ENCODE results near the gene PDE3A.
"Not testable (repeated sequence)": the region's sequence is repeated elsewhere in the genome, so short reads cannot be mapped to it uniquely, and the experiment has no call there.

The PDE3A gene

DNA sequence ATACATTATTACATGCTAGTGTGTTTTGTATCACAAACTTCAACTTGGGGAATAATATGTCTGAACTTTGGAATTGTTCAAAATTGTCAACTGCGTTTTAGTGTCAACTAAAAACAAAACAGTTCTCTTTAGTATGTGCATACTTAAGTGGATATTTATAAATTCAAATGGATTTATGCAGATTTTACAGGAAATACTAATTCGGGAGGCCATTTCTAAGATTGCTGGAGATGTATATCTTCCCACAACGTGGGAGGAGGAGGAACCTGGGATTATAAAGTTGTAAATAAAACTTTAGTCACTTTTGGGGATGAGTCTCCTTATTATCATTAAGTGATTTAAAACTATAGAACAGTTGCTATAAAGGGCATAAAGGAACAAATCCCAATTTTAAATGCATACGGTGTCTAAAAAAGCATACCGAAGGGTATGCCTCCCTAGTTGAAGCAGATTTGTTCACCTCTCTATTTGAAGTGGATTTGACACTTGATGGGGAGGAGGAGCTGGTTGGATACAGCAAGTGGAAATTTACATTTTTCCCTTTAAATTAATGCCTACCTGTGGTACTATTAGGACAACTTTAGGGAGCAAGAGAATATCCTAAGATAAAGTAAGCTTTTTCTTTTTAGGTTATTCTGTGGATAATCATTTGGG, 2.7 kb downstream of the PDE3A start:
- in situ Hi-C loops (cut with MboI; ENCODE audit: low pct_unique_long_range_greater_than_20kb, low sequenced_read_pairs): no loop called here
- no peak for DNase-seq

DNA sequence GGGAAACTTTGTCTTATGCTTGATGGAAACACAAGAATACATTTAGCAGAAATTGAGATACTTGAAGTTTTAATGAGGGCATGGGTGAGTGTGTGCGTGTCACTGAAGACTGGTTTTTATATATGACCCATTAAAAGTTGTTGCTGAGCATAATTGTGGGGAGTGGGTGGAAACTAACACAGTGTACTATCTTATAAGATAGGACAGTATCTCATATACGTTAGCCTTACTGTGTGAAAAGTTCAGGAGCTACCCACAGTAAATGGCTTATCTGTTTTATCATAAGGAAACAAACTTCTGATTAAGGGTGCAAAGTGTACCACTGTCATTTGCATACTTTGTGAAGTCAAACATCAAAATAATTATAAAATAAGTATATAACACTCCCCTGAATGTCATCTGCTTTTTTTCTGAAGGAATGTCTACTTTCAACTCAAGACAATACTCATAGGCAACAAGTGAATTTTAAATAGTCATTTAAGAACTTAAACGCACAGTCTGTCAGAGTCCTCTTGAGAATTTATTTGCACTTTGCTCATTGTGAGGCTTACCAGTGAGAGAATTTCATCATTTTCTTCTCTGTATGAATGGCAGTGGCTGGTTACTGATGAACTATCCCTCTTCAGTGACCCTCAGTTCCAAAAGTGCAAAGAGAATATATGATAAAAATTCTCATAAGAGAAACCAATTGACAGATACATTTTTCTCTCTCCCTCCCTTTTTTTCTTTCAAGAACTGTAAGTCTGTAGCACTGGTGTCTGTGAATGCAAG, 4.2 kb downstream of the PDE3A start:
- in situ Hi-C loops (cut with MboI; ENCODE audit: low pct_unique_long_range_greater_than_20kb, low sequenced_read_pairs): no loop called here
- no peak for DNase-seq

GRCh38 chr12:20374795-20375194, 6.5 kb downstream of the PDE3A start:
- in situ Hi-C loops (cut with MboI; ENCODE audit: low pct_unique_long_range_greater_than_20kb, low sequenced_read_pairs): loop anchor here (25.0 kb wide), 1 partner anchor 637 kb away; no protein-coding TSS in a partner anchor
- DNase-seq: no peak

DNA sequence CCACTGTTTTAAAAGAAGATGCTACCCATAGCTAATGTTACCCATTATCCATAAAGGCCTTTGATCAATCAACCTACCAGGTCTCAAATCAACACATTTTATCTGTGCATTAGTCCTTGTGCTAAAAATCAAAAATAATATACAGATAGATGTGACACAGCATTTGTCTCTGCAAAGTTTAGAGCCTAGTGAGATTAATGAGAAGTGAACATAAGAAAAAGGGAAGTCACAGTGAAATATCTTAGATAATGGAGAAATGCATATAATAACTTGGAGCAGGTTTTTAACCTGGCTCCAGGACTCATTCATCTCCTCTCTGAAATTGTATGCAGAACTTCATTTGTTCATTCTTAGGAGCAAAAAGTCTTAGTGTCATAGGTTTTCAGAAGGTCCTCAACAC, 7.2 kb downstream of the PDE3A start:
- DNase-seq: no peak
- in situ Hi-C loops (cut with MboI; ENCODE audit: low pct_unique_long_range_greater_than_20kb, low sequenced_read_pairs): loop anchor here (25.0 kb wide), 1 partner anchor 638 kb away; no protein-coding TSS in a partner anchor

DNA sequence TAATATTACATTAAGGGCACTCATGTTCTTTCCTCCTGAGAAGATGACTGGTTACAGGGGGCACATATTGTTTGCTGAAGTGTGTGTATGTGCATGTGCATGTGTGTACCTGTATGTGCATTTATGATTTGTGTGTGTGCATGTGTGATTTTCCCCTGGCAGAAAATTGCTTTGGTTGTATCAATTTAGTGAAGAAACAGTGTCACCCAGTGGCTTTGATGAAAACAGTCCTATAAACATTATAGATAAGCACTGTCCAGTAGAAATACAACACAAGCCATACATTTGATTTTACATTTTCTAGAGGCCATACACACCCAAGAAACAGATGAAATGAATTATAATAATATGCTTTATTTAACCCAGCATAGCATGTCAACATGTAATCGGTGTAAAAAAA, 8.6 kb downstream of the PDE3A start:
- peak; percentile 49 for DNase-seq
- in situ Hi-C loops (cut with MboI; ENCODE audit: low pct_unique_long_range_greater_than_20kb, low sequenced_read_pairs): loop anchor here (25.0 kb wide), 1 partner anchor 640 kb away; no protein-coding TSS in a partner anchor

- DNase-seq: no peak
- in situ Hi-C loops (cut with MboI; ENCODE audit: low pct_unique_long_range_greater_than_20kb, low sequenced_read_pairs): loop anchor here (25.0 kb wide), 1 partner anchor 640 kb away; no protein-coding TSS in a partner anchor
Measured at GRCh38 chr12:20377750-20378149, 9.4 kb downstream of the PDE3A start.

DNA sequence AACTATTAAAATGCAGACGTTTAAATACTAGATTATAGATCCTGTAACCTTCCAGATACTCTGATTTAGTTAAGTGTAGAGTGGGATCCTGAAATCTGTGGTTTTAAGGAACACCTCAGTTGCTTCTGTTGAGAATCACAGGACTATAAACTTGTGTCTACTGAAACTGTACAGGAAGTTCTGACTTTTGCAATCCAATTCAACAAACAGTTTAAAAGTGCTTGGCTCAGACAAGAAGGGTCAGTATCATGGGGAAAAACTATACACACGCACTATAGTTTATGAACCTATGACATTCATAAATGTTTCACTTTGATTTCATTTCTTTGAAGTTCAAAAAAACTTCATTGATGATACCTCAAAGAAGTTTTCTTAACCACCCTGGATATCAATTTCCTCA, 13.8 kb downstream of the PDE3A start:
- in situ Hi-C loops (cut with MboI; ENCODE audit: low pct_unique_long_range_greater_than_20kb, low sequenced_read_pairs): loop anchor here (25.0 kb wide), 1 partner anchor 645 kb away; no protein-coding TSS in a partner anchor

DNA sequence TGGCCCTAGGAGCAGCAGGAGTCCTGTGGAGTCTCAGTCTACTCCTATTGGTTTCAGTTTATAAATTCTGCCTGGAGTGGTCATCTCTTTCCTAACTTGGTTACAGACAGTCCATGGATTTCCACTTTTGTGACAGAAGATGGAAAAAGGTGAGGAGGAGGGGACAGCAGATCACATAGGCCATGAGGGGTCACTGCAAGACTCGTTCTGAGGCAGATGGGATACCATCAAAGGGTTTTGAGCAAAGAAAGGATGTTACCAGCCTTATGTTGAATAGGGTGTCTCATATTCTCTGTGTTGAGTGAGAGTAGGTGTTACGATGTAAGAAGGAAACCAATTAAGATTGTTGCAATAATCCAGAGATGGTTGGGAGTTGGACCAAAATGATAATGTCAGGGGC, 15.3 kb downstream of the PDE3A start:
- DNase-seq: no peak
- in situ Hi-C loops (cut with MboI; ENCODE audit: low pct_unique_long_range_greater_than_20kb, low sequenced_read_pairs): loop anchor here (25.0 kb wide), 1 partner anchor 646 kb away; no protein-coding TSS in a partner anchor

More for the DNA sequence above, 13.8 kb downstream of the PDE3A start:
- no peak for DNase-seq

DNA sequence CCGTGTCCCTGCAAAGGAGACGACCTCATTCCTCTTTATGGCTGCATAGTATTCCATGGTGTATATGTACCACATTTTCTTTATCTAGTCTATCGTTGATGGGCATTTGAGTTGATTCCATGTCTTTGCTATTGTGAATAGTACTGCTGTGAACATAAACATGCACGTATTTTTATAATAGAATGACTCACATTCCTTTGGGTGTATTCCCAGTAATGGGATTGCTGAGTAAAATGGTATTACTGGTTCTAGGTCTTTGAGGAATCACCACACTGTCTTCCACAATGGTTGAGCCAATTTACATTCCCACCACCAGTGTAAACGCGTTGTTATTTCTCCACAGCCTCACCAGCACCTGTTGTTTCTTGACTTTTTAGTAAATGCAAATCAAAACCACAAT, 16.5 kb downstream of the PDE3A start:
- in situ Hi-C loops (cut with MboI; ENCODE audit: low pct_unique_long_range_greater_than_20kb, low sequenced_read_pairs): loop anchor here (25.0 kb wide), 1 partner anchor 648 kb away; no protein-coding TSS in a partner anchor
- DNase-seq: not testable (repeated sequence)

- in situ Hi-C loops (cut with MboI; ENCODE audit: low pct_unique_long_range_greater_than_20kb, low sequenced_read_pairs): loop anchor here (25.0 kb wide), 1 partner anchor 654 kb away; no protein-coding TSS in a partner anchor
- no peak for DNase-seq
Measured at GRCh38 chr12:20390846-20391245, 22.5 kb downstream of the PDE3A start.

DNA sequence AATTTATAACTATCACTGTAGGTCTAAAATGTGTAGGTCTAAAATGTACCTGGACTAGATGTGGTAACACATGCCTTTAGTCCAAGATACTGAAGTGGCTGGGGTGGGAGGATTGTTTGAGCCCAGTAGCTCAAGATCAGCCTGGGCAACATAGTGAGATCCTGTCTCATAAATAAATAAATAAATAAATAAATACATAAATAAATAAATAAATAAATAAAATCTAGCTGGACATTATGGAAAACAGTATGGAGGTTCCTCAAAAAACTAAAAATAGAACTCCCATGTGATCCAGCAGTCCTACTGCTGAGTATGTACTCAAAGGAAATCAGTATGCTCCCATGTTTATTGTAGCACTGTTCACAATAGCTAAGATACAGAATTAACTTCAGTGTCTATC, 24.0 kb downstream of the PDE3A start:
- in situ Hi-C loops (cut with MboI; ENCODE audit: low pct_unique_long_range_greater_than_20kb, low sequenced_read_pairs): loop anchor here (25.0 kb wide), 1 partner anchor 655 kb away; no protein-coding TSS in a partner anchor

GRCh38 chr12:20393707-20394106, 25.4 kb downstream of the PDE3A start:
- in situ Hi-C loops (cut with MboI; ENCODE audit: low pct_unique_long_range_greater_than_20kb, low sequenced_read_pairs): loop anchor here (25.0 kb wide), 1 partner anchor 656 kb away; no protein-coding TSS in a partner anchor
- no peak for DNase-seq

More for the DNA sequence above, 24.0 kb downstream of the PDE3A start:
- DNase-seq: no peak

- in situ Hi-C loops (cut with MboI; ENCODE audit: low pct_unique_long_range_greater_than_20kb, low sequenced_read_pairs): loop anchor here (25.0 kb wide), 1 partner anchor 659 kb away; no protein-coding TSS in a partner anchor
- no peak for DNase-seq
Measured at GRCh38 chr12:20395791-20396550, 27.6 kb downstream of the PDE3A start.

DNA sequence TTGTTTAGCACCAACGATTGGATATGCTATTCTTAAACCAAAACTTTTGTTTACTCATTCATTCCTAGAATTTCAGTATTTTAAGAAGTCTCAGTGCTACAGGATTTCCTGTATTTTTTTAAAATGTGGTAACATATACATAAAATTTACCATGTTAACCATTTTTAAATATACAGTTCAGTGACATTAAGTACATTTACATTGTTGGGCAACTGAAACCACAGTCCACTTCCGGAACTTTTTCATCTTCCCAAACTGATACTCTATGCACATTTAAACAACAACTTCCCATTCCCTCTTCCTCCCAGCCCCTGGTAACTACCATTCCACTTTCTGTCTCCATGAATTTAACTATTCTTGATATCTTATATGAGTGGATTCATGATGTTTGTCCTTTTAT, 30.3 kb downstream of the PDE3A start:
- DNase-seq: peak; percentile 81
- in situ Hi-C loops (cut with MboI; ENCODE audit: low pct_unique_long_range_greater_than_20kb, low sequenced_read_pairs): loop anchor here (25.0 kb wide), 1 partner anchor 661 kb away; no protein-coding TSS in a partner anchor

GRCh38 chr12:20400003-20400402, 31.7 kb downstream of the PDE3A start:
- in situ Hi-C loops (cut with MboI; ENCODE audit: low pct_unique_long_range_greater_than_20kb, low sequenced_read_pairs): no loop called here
- DNase-seq: no peak

DNA sequence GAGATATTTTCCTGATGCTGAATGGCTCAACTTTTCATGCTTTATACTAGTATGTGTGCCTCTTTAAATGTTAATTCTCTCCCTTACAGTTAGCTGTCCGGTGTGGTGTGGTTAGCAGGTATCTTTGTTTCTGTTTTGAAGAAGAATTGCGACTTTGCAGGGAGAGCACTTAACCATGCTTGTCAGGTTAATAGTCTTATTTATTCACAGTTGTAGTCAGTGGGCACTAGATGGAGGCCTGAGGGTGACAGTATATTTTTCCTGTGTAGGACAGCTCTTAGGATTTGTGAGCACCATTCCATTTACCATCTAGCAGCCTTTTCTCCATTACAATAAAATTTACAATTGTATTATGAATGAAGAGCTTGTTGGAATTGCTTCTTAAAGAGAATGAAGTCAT, 34.9 kb downstream of the PDE3A start:
- in situ Hi-C loops (cut with MboI; ENCODE audit: low pct_unique_long_range_greater_than_20kb, low sequenced_read_pairs): no loop called here
- DNase-seq: no peak

- DNase-seq: peak; percentile 99
- in situ Hi-C loops (cut with MboI; ENCODE audit: low pct_unique_long_range_greater_than_20kb, low sequenced_read_pairs): no loop called here
Measured at GRCh38 chr12:20404576-20405346, 36.4 kb downstream of the PDE3A start.

GRCh38 chr12:20409607-20410377, 41.5 kb downstream of the PDE3A start:
- in situ Hi-C loops (cut with MboI; ENCODE audit: low pct_unique_long_range_greater_than_20kb, low sequenced_read_pairs): no loop called here
- no peak for DNase-seq
